GM19035 (cell line): ENCODE measurements around the gene EPHA10.

Source experiments
- ATAC-seq: cut with Tn5 transposase; IDR thresholded peaks from one replicate; pipeline ENCODE4 v1.9.1; 2021; ENCODE audit not compliant: unreplicated experiment

EPHA10 gene

GRCh38 chr1:37764888-37765441 is at the start of gene EPHA10:
Gene EPHA10, minus strand, starts transcription at chr1:37765120. Its CDS starts 54 bp downstream, at chr1:37765066.
- ATAC-seq: no peak

- ATAC-seq: no peak
These were observed 49.3 kb upstream of the EPHA10 start for GRCh38 chr1:37814252-37814651.

- ATAC-seq: no peak
These were observed 48.7 kb upstream of the EPHA10 start for GRCh38 chr1:37813529-37814145.

- no peak for ATAC-seq
These were observed 46.2 kb upstream of the EPHA10 start for GRCh38 chr1:37811027-37811655.

GRCh38 chr1:37809942-37810341 is 45.0 kb upstream of the EPHA10 start:
- ATAC-seq: no peak

GRCh38 chr1:37808369-37809319 is 43.7 kb upstream of the EPHA10 start:
- ATAC-seq: peak; percentile 37

- peak; percentile 90 for ATAC-seq
These were observed 42.8 kb upstream of the EPHA10 start, which contains the start of the genes C1orf122 and YRDC for GRCh38 chr1:37807555-37808368. Gene C1orf122, plus strand, starts transcription at chr1:37807790. Its CDS starts 615 bp downstream, at chr1:37808405. Gene YRDC, minus strand, starts transcription at chr1:37808208. Its CDS starts 28 bp downstream, at chr1:37808180.

GRCh38 chr1:37807220-37807554 is 42.3 kb upstream of the EPHA10 start:
- no peak for ATAC-seq

GRCh38 chr1:37802439-37802838 is 37.5 kb upstream of the EPHA10 start:
- no peak for ATAC-seq

- ATAC-seq: no peak
These were observed 32.9 kb upstream of the EPHA10 start for GRCh38 chr1:37797750-37798345.

- no peak for ATAC-seq
These were observed 30.6 kb upstream of the EPHA10 start for GRCh38 chr1:37795340-37796125.

GRCh38 chr1:37794372-37795339 is 29.7 kb upstream of the EPHA10 start:
- peak; percentile 39 for ATAC-seq

- ATAC-seq: peak; percentile 64
These were observed 29.0 kb upstream of the EPHA10 start, which contains the start of gene MANEAL for GRCh38 chr1:37793773-37794371. Gene MANEAL, plus strand, starts transcription at chr1:37793847. Its CDS starts 336 bp downstream, at chr1:37794183.

- no peak for ATAC-seq
These were observed 28.2 kb upstream of the EPHA10 start for GRCh38 chr1:37792943-37793686.

- ATAC-seq: no peak
These were observed 17.6 kb upstream of the EPHA10 start for GRCh38 chr1:37782491-37782890.

GRCh38 chr1:37778654-37779053 is 13.7 kb upstream of the EPHA10 start:
- ATAC-seq: no peak
